ENCODE measurements around the gene NAA35.
"Not testable (repeated sequence)": the region's sequence is repeated elsewhere in the genome, so short reads cannot be mapped to it uniquely, and the experiment has no call there.

NAA35 gene

GRCh38 chr9:86035827-86036440 lies 95.0 kb downstream of the NAA35 start:
- DNase-seq = no peak

GRCh38 chr9:86036555-86036954 lies 95.6 kb downstream of the NAA35 start:
- DNase-seq = no peak

GRCh38 chr9:86039991-86040860 lies 99.3 kb downstream of the NAA35 start:
- DNase-seq = no peak

GRCh38 chr9:86040861-86041155 lies 99.9 kb downstream of the NAA35 start:
- no peak for DNase-seq

- DNase-seq = no peak
Measured at GRCh38 chr9:86041311-86041741, 100.4 kb downstream of the NAA35 start.

- DNase-seq = no peak
Measured at GRCh38 chr9:86042199-86042978, 101.4 kb downstream of the NAA35 start.

GRCh38 chr9:86043586-86043985 lies 102.6 kb downstream of the NAA35 start:
- no peak for DNase-seq

- peak; percentile 35 to 37 for DNase-seq
Measured at GRCh38 chr9:86043999-86044398, 103.1 kb downstream of the NAA35 start.

- DNase-seq = no peak
Measured at GRCh38 chr9:86045654-86046053, 104.7 kb downstream of the NAA35 start.

GRCh38 chr9:86046071-86046636 lies 105.2 kb downstream of the NAA35 start:
- no peak for DNase-seq

GRCh38 chr9:86046930-86047341 lies 106.0 kb downstream of the NAA35 start:
- no peak for DNase-seq

- no peak for DNase-seq
Measured at GRCh38 chr9:86047361-86047760, 106.4 kb downstream of the NAA35 start.

GRCh38 chr9:86048018-86048742 lies 107.2 kb downstream of the NAA35 start:
- DNase-seq = not testable (repeated sequence)

- no peak for DNase-seq
Measured at GRCh38 chr9:86052556-86053468, 111.9 kb downstream of the NAA35 start.

- DNase-seq = no peak
Measured at GRCh38 chr9:86054695-86055094, 113.7 kb downstream of the NAA35 start.

GRCh38 chr9:86057491-86057890 lies 116.5 kb downstream of the NAA35 start:
- DNase-seq = no peak

- no peak for DNase-seq
Measured at GRCh38 chr9:86061972-86062739, 121.2 kb downstream of the NAA35 start.

- DNase-seq = peak; percentile 8 to 29
Measured at GRCh38 chr9:86062845-86063693, 122.1 kb downstream of the NAA35 start.

GRCh38 chr9:86064220-86064619 lies 123.3 kb downstream of the NAA35 start:
- DNase-seq = no peak
